GM20000 (cell line): ENCODE results near the gene VWA8.

Experiments used
- DNase-seq: peaks from one replicate; pipeline ENCODE4 v3.0.0; 2012; ENCODE audit warnings: low spot score
- TF ChIP-seq, protein P1 (sequence below): IDR thresholded peaks from 2 replicates; pipeline ENCODE4 v1.5.1; 2012; ENCODE audit warnings: mild to moderate bottlenecking, control low read depth; ENCODE audit errors: extremely low read depth, missing control alignments

The VWA8 gene

DNA sequence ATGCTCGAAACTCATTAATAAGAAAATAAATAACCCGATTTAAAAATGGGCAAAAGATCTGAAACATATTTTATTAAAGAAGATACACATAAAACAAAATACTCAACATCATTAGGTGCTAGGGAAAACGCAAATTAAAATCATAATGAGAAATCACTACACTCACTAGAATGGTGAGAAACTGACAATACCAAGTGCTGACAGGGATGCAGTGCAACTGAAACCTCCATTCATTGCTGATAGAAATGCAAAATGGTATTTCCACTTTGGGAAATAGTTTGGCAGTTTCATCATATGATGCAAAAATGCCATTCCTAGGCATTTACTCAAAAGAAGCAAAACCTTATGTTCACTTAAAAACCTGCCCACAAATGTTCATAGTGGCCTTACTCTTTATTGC is 278.1 kb downstream of the VWA8 start:
- DNase-seq, result no peak
- TF ChIP-seq, protein P1, sequence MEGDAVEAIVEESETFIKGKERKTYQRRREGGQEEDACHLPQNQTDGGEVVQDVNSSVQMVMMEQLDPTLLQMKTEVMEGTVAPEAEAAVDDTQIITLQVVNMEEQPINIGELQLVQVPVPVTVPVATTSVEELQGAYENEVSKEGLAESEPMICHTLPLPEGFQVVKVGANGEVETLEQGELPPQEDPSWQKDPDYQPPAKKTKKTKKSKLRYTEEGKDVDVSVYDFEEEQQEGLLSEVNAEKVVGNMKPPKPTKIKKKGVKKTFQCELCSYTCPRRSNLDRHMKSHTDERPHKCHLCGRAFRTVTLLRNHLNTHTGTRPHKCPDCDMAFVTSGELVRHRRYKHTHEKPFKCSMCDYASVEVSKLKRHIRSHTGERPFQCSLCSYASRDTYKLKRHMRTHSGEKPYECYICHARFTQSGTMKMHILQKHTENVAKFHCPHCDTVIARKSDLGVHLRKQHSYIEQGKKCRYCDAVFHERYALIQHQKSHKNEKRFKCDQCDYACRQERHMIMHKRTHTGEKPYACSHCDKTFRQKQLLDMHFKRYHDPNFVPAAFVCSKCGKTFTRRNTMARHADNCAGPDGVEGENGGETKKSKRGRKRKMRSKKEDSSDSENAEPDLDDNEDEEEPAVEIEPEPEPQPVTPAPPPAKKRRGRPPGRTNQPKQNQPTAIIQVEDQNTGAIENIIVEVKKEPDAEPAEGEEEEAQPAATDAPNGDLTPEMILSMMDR, result no peak

DNA sequence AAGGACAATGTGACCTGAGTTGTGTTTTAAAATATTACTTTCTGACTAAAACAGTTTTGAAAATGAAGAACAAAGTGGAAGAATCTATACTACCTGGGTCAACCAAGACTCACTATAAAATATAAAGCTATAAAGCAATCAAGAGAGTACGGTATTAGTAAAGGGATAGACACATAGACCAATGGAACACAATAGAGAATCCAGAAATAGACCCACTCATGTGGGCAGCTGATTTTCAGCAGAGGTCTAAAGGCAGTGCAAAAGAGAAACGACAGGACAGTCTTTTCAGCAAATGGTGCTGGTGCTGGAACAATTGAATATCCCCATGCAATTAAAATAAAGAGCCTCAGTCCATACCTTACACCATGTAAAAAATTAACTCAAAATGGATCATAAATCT is 278.9 kb downstream of the VWA8 start:
- TF ChIP-seq, protein P1, result no peak
- DNase-seq, result no peak

DNA sequence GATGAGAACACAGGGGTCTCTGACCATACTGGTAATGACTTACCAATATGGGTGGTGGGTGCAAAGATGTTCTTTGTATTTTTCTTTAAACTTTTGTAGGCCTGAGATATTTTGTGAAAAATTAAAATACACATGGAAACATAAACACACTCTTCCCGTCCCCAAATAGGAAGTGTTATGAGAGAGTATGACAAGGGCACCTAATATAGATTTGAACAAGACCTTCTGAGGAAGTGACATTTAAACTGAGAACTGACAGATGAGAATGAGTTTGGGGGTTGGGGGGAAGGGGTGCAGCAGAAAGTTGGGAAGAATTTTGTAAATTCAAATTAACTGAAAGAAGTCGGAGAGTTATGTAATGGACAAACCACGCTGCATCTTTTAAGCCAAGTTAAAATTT is 279.3 kb downstream of the VWA8 start:
- DNase-seq, result no peak
- TF ChIP-seq, protein P1, result no peak

DNA sequence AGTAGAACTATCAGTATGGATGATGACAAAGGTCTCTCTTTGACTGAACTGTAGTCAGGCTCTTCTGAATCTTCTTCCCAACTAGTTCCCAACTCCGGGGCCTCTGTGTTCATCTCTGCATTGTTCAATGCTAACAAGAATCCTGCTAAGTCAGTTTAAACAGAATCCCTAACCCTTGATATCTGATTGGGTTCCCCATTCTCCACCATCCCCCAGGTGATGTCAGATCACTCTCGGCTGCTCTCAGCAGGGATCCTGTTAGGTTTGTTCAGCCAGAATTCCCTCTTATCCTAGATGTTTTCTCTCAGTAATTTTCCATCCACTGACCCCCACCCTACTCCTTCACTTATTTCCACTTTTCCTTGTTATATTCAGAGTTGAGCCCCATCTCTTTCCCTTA is 280.0 kb downstream of the VWA8 start:
- TF ChIP-seq, protein P1, result no peak
- DNase-seq, result no peak

DNA sequence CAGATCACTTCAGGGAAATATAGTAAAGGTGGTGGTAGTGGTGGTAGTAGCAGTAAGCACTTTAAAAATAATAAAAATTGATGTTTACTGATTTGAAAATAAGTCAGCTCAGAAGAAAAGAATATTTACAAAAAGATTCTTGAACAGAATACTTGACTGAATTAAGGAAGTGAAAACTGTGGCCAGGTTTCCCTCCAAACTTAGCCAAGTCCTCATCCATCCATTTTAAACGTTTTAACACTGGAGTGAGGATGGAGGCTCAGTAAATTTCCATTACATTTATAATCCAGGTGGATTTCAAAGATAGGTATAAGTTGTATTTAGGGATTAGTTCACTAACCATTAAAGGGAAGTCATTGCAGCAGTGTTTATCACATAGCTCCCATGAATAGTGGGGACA is 282.1 kb downstream of the VWA8 start:
- TF ChIP-seq, protein P1, result no peak
- no peak for DNase-seq

DNA sequence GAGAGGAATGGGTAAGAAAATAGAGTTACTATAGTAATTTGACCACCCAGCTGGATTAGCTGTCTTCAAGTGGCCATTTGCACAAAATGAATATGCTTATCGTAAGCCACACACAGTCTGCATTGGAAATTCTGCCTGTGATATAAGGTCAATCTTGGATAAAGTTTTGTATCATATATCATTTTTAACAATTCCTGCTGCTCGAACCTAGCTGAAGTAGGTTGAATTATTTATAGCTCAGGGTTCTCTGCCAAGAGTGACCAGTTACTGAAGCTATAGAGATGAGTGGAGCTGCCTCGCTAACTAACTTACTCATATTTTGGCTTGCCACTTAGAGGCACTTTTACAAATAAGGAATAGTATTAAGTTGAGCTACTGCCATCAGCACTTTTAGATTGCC is 282.7 kb downstream of the VWA8 start:
- DNase-seq, result no peak
- TF ChIP-seq, protein P1, result no peak

DNA sequence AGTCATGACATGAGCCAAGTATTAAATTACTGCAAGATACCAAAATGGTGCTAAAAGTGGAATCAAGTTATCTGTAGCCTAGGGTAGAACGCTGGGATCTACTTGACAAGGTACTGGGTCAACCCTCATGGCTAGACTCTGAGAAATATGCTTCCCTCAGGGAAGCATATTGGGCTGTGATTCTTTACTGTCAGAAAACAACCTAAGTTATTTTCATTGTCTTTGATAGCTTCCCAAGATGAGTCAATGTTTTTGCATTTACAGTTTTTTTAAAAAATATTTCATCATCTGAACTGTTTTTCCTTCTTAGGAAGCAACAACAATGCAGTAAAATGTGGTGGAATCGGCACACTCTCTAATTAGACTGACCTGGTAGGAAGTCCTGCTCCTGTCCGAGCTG is 285.6 kb downstream of the VWA8 start:
- DNase-seq, result no peak
- TF ChIP-seq, protein P1, result no peak
